ENCODE results near the gene B3GNT2.
"Not testable (repeated sequence)": the region's sequence is repeated elsewhere in the genome, so short reads cannot be mapped to it uniquely, and the experiment has no call there.

Gene B3GNT2

DNA sequence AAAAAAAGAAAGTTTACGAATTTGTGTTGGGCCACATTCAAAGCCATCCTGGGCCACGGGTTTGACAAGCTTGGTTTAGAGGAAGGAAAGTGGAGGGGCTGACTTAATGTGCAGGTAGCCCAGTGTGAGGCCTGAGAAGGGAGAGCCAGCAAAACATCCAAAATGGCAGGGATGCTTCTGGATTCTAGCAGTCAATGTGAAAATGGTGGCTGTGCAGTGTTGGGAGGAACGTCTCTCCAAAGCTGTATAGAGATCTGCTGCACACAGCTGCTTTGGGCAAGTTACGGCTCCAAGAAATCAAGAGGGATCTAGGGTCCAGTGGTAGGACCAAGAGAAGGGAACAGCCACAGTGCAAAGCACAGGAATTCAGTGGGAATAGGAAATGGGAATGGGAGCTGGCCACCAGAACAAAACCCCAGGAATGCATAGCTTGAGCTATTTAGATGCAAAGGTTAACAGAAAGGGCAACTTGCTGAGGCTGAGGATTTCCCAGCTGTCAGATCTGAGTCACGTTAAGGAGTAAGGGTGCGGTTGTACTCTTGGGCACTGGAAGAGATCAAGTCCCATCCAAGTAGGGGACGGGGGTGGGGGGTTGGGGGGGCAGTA lies 70.6 kb downstream of the B3GNT2 start:
- Mint-ChIP-seq H3K27me3 (no peaks in the 10 kb centered on the region), H3K27ac (no peak overlapping the region), H3K9me3 (peaks cover 7% of the 10 kb centered on the region), H3K36me3 (ENCODE audit: low read depth) (no peaks in the 10 kb centered on the region), H3K4me3 (no peak overlapping the region), H3K4me1 (ENCODE audit: low read depth) (peaks cover 5% of the 10 kb centered on the region)

DNA sequence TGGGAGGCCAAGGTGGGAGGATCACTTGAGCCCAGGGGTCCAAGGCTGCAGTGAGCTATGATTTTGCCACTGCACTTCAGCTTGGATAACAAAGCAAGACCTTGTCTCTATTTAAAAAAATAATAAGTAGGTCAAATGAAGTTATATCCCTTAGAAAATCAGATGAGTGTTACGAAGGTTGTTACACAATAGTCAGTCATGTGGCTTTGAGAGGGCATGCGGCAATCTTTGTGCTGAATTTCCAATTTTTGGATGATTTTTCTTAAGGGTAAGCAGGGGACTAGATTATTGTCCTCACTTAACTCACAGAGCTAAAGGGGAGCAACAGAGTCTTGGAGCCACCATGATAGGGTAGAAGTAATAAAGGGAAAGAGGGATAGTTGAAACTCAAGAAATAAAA lies 71.8 kb downstream of the B3GNT2 start:
- Mint-ChIP-seq H3K4me3 (no peak overlapping the region), H3K9me3 (peaks cover 7% of the 10 kb centered on the region), H3K4me1 (ENCODE audit: low read depth) (peaks cover 5% of the 10 kb centered on the region), H3K27ac (no peak overlapping the region), H3K36me3 (ENCODE audit: low read depth) (no peaks in the 10 kb centered on the region), H3K27me3 (no peaks in the 10 kb centered on the region)

DNA sequence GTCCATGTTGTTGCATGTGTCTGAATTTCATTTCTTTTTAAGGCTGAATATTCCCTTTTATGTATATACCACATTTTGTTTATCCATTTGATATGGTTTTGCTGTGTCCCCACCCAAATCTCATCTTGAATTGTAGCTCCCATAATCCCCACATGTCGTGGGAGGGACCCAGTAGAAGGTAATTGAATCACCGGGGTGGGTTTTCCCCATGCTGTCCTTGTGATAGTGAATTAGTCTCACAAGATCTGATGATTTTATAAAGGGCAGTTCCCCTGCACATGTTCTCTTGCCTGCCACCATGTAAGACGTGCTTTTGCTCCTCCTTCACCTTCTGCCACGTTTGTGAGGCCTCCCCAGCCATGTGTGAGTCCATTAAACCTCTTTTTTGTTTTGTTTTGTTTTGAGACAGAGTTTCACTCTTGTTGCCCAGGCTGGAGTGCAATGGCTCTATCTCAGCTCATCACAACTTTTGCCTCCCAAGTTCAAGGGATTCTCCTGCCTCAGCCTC lies 72.8 kb downstream of the B3GNT2 start:
- H3K4me1 Mint-ChIP-seq (ENCODE audit: low read depth); H3K27me3 Mint-ChIP-seq; H3K36me3 Mint-ChIP-seq (ENCODE audit: low read depth); H3K9me3 Mint-ChIP-seq; H3K27ac Mint-ChIP-seq; H3K4me3 Mint-ChIP-seq: not testable (repeated sequence)

DNA sequence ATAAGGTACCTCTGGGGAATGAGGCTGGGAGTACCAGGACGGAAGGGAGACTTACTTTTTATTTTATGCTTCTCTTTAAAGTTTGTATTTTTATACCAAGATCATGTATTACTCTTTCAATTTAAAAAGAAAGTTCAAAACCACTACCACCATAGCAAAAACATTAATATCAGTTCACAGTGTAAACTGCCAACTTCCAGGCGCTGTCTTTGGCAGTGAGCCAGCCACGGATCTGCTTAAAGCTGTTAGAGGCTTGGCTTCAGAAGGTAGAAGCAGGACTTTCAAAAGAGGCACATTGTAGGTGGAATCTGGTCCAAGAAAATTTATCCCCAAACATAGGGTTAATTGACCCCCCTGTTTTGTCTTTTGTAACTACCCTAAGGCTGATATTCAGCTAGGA lies 74.8 kb downstream of the B3GNT2 start:
- no peaks in the 10 kb centered on the region for H3K27me3 Mint-ChIP-seq
- H3K36me3 Mint-ChIP-seq (ENCODE audit: low read depth): no peaks in the 10 kb centered on the region
- no peak overlapping the region for H3K27ac Mint-ChIP-seq
- peaks cover 5% of the 10 kb centered on the region for H3K4me1 Mint-ChIP-seq (ENCODE audit: low read depth)
- H3K9me3 Mint-ChIP-seq: peaks cover 7% of the 10 kb centered on the region
- H3K4me3 Mint-ChIP-seq: no peak overlapping the region

All from stimulated activated naive CD8-positive, alpha-beta T cell treated with anti-CD3 and anti-CD28 coated beads, Interleukin-15, Interleukin-2, amounts not matched to agents 100 ng/mL and 50 ng/mL, for 24 hours (primary cell).